ENCODE data around the gene RFX2. TPM values are rescaled to one million over a fixed set of nuclear protein-coding genes. Genes with fewer than 3 reads are reported as not detected.
"Not testable (repeated sequence)": the region's sequence is repeated elsewhere in the genome, so short reads cannot be mapped to it uniquely, and the experiment has no call there.

The RFX2 gene
- total and polyA plus RNA-seq, 3 experiments from 2014 or later: 1.5 to 4.9 (median 4.2) TPM

DNA sequence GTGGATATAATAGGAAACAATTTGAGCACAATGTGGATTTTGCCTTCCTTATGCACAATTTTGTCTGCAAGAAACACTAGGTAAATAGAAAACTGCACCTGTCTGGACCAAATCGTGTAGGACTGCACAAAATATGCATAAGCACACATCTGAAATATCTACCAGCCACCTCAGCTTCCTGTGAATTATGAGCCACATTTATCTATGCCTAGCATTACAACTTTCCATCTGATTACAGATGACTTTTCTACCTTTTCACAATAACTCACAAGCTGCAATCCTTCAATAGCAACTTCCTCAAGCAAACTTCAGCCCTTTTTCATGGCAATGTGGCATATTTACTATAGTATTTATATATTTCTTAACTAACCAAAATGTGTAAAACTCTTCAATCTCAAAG lies 5.7 kb upstream of the RFX2 start:
- H3K27me3 ChIP-seq (ENCODE audit: insufficient read depth, low read length, poor library complexity, severe bottlenecking): no peaks in the 10 kb centered on the region
- H3K9me3 Mint-ChIP-seq: peaks cover 4 to 15% (median 13%) of the 10 kb centered on the region in 5 donors
- H3K27me3 Mint-ChIP-seq: peaks cover 14 to 22% of the 10 kb centered on the region in 2 donors
- H3K9me3 ChIP-seq (ENCODE audit: low read length): no peaks in the 10 kb centered on the region
- H3K36me3 ChIP-seq (ENCODE audit: insufficient read depth, low read length): no peaks in the 10 kb centered on the region
- peak overlapping the region in 1 of 7 donors; percentile 5 for H3K4me3 Mint-ChIP-seq
- H3K4me1 ChIP-seq (ENCODE audit: insufficient read depth, low read length): peaks cover 4% of the 10 kb centered on the region
- POLR2A ChIA-PET: no interaction called here
- H3K27ac Mint-ChIP-seq: no peak overlapping the region
- peaks cover 0 to 4% (median 0%) of the 10 kb centered on the region in 3 donors for H3K36me3 Mint-ChIP-seq
- H3K4me1 Mint-ChIP-seq: peaks cover 2 to 6% (median 4%) of the 10 kb centered on the region in 3 donors
- no peak overlapping the region for H3K27ac ChIP-seq (ENCODE audit: low read depth, low read length)
- CTCF ChIA-PET: interaction anchor here (0.9 to 2.5 kb wide), 3 partner anchors 9 to 67 kb away, joined by 3 to 8 read pairs (median 6); no protein-coding TSS in a partner anchor
- no peak overlapping the region for H3K4me3 ChIP-seq (ENCODE audit: low read length)
- no peak for DNase-seq

DNA sequence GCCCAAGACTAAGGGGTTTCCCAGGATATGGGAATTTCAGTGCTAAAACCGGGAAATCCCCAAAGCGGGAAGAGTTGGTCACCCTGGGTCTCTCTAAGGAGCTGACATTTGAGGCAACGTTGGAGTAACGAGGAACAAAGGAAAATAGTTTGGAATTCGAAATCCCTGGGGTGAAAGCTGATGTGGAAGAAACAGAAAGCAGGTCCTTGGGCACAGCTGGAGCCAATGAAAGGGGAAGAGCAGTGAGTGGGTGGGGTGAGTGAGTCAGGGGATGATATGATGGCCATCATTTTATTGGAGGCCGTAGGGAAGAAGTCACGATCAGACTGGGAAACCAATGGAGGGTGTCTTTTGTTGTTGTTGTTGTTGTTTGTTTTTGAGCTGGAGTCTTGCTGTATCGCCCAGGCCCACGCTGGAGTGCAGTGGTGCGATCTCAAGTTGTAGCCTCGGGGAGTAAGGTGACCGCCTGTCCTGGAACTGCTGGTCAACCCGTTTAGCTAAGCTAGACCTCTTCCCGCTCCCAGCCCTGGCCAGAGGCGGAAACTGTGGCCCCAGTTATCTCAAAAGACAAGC lies 3.4 kb upstream of the RFX2 start:
- peaks cover 0 to under 1% (median 0%) of the 10 kb centered on the region in 3 donors for H3K36me3 Mint-ChIP-seq
- H3K4me1 ChIP-seq (ENCODE audit: insufficient read depth, low read length): peaks cover 16% of the 10 kb centered on the region
- no peak overlapping the region for H3K4me3 ChIP-seq (ENCODE audit: low read length)
- peak overlapping the region in 2 of 8 donors; percentile 1 to 34 for H3K27ac Mint-ChIP-seq
- H3K4me3 Mint-ChIP-seq: peak overlapping the region in 2 of 7 donors; percentile 19 to 28
- H3K9me3 ChIP-seq (ENCODE audit: low read length): no peaks in the 10 kb centered on the region
- no peak for DNase-seq
- H3K9me3 Mint-ChIP-seq: peaks cover 0 to 6% (median 4%) of the 10 kb centered on the region in 5 donors
- H3K27me3 Mint-ChIP-seq: peaks cover 21 to 27% of the 10 kb centered on the region in 2 donors
- ChIA-PET POLR2A (no interaction called here), CTCF (no interaction called here)
- no peaks in the 10 kb centered on the region for H3K36me3 ChIP-seq (ENCODE audit: insufficient read depth, low read length)
- H3K4me1 Mint-ChIP-seq: peaks cover 13 to 19% (median 16%) of the 10 kb centered on the region in 3 donors
- no peak overlapping the region for H3K27ac ChIP-seq (ENCODE audit: low read depth, low read length)
- H3K27me3 ChIP-seq (ENCODE audit: insufficient read depth, low read length, poor library complexity, severe bottlenecking): peaks cover 8% of the 10 kb centered on the region

DNA sequence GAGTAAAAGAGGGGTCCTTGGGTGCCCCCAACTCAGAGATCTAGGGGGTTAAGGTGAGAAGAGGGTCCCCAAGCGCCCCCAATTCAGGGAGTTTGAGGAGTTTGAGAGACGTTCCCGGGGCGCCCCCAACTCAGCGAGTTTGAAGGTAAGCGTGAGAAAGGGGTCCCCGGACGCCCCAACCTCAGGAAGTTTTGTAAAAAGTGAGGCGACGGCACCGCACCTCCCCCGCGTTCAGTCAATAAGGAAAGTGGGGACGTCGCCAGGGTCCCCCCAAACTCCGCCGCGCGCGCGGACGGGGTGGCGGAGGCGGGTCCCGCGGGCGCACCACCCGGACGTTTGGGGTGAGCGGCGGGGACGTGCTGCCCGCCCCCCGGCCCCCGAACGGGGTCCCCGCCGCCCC lies 353 bp downstream of the RFX2 start:
- ChIA-PET CTCF (no interaction called here), POLR2A (no interaction called here)
- H3K9me3 Mint-ChIP-seq: no peaks in the 10 kb centered on the region
- Histone ChIP-seq H3K9me3 (ENCODE audit: low read length) (no peaks in the 10 kb centered on the region), H3K27ac (ENCODE audit: low read depth, low read length) (peak overlapping the region; percentile 24), H3K4me1 (ENCODE audit: insufficient read depth, low read length) (peaks cover 18% of the 10 kb centered on the region), H3K27me3 (ENCODE audit: insufficient read depth, low read length, poor library complexity, severe bottlenecking) (peaks cover 11% of the 10 kb centered on the region), H3K36me3 (ENCODE audit: insufficient read depth, low read length) (no peaks in the 10 kb centered on the region), H3K4me3 (ENCODE audit: low read length) (peak overlapping the region; percentile 71)
- H3K4me3 Mint-ChIP-seq: peak overlapping the region; percentile 75 to 95 (median 89)
- peaks cover 22 to 36% of the 10 kb centered on the region in 2 donors for H3K27me3 Mint-ChIP-seq
- peaks cover 22 to 28% (median 24%) of the 10 kb centered on the region in 3 donors for H3K4me1 Mint-ChIP-seq
- peaks cover 0 to 2% (median 1%) of the 10 kb centered on the region in 3 donors for H3K36me3 Mint-ChIP-seq
- no peak for DNase-seq
- H3K27ac Mint-ChIP-seq: peak overlapping the region in 6 of 8 donors; percentile 83 to 96 (median 90)

DNA sequence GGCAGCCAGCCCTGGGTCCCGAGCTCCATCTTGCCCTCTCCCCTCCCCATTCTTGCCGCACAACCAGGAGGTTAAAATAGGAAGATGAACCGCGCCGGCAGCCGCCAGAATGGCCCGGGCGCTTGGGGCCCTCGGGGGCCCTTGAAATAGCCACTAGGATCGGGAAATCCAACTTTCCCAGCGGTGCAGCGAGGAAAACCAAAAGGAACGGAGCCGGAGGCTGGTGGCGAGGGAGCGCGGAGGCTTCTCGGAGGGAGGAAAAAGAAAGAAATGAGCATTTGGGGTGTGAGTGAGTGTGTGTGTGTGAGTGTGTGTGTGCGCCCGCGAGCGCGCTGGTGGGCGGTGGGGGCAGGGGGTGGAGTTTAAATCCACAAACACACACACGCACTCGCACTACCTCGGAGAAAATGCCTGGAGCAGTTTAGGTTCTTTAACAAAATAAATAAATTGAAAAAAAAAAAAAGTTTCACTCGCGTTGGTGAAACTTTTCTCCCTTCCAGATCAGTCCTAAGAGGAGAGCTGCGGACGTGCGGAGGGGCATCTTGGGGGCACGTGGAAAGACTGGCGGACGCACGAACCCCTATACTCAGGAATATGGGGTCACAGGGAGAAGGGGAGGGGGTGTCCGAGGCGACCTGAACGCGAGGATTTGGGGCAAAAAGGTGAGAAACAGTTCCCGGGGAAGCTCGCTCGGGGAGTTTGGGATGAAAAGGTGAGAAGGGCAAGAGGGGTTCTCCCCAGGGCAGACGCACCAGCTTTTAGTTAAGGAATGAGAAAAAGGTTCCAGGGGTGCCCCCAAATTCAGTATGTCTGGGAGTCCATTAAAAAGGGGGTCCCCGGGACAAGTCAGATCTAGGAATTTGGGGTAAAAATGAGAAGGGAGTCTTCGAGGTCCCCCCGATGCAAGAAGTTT lies 1.3 kb downstream of the RFX2 start:
- Mint-ChIP-seq H3K27ac (peak overlapping the region; percentile 54 to 97 (median 90)), H3K4me3 (peak overlapping the region; percentile 75 to 95 (median 89)), H3K4me1 (peaks cover 22 to 28% (median 24%) of the 10 kb centered on the region in 3 donors), H3K27me3 (peaks cover 22 to 36% of the 10 kb centered on the region in 2 donors), H3K36me3 (peaks cover 0 to 2% (median 1%) of the 10 kb centered on the region in 3 donors), H3K9me3 (no peaks in the 10 kb centered on the region)
- H3K27ac ChIP-seq (ENCODE audit: low read depth, low read length): peak overlapping the region; percentile 24
- peaks cover 11% of the 10 kb centered on the region for H3K27me3 ChIP-seq (ENCODE audit: insufficient read depth, low read length, poor library complexity, severe bottlenecking)
- peak overlapping the region; percentile 71 for H3K4me3 ChIP-seq (ENCODE audit: low read length)
- ChIA-PET CTCF (interaction anchor here (1.2 kb wide), 1 partner anchor 16 kb away, joined by 3 read pairs; no protein-coding TSS in a partner anchor), POLR2A (interaction anchor here (0.6 to 0.7 kb wide), 5 partner anchors 17 to 1529 kb away, joined by 3 to 9 read pairs (median 4); partner anchors contain the start of gene GPR108)
- H3K4me1 ChIP-seq (ENCODE audit: insufficient read depth, low read length): peaks cover 18% of the 10 kb centered on the region
- H3K9me3 ChIP-seq (ENCODE audit: low read length): no peaks in the 10 kb centered on the region
- peak; percentile 27 to 77 (median 59) for DNase-seq
- H3K36me3 ChIP-seq (ENCODE audit: insufficient read depth, low read length): no peaks in the 10 kb centered on the region

DNA sequence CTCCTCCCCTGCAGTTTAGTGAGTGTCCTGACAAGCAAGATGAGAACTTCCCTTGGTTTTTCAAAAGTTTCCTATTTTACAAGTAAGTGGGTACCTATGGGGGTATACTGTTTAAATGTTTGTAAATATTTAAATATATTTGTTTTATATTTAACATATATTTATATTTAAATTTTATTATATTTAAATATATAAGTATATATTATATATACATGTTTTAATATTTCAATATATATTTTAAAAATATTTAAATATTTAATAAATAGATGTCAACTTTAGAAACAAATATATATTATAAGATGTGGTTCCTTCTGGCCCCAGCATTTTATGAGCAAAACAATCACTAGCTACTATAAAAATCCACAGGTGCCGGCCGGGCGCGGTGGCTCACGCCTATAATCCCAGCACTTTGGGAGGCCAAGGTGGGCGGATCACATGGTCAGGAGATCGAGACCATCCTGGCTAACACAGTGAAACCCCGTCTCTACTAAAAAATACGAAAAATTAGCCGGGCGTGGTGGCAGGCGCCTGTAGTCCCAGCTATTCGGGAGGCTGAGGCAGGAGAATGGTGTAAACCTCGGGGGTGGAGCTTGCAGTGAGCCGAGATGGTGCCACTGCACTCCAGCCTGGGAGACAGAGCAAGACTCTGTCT lies 3.5 kb downstream of the RFX2 start:
- Mint-ChIP-seq H3K4me3 (peak overlapping the region in 2 of 7 donors; percentile 38 to 79), H3K27me3 (peaks cover 18 to 29% of the 10 kb centered on the region in 2 donors), H3K4me1 (peaks cover 22 to 28% (median 24%) of the 10 kb centered on the region in 3 donors)
- POLR2A ChIA-PET; CTCF ChIA-PET; H3K9me3 ChIP-seq (ENCODE audit: low read length); H3K4me3 ChIP-seq (ENCODE audit: low read length); H3K27ac ChIP-seq (ENCODE audit: low read depth, low read length); H3K36me3 ChIP-seq (ENCODE audit: insufficient read depth, low read length); H3K36me3 Mint-ChIP-seq; H3K9me3 Mint-ChIP-seq; DNase-seq; H3K27ac Mint-ChIP-seq: not testable (repeated sequence)
- peaks cover 11% of the 10 kb centered on the region for H3K27me3 ChIP-seq (ENCODE audit: insufficient read depth, low read length, poor library complexity, severe bottlenecking)
- H3K4me1 ChIP-seq (ENCODE audit: insufficient read depth, low read length): peaks cover 18% of the 10 kb centered on the region

DNA sequence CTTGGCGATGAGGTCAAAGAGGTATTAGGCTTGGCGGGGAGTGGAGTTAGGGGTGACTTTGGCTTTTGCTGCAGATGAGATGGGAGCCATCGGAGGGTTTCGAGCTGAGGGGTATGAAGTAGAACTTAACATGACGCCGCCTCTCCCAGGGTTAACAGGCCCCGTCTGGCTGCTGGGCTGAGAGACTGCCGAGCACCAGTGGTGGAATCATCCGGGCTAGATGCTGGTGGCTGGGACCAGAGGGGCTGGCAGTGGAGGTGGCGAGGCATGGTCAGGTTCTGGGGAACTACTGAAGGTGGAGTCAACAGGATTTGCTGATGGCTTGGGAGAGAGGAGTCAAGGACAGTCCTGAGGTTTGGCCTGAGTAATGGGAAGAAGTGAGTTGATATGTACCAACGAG lies 4.9 kb downstream of the RFX2 start:
- Mint-ChIP-seq H3K27ac (no peak overlapping the region), H3K4me1 (peaks cover 23 to 27% (median 24%) of the 10 kb centered on the region in 3 donors), H3K9me3 (no peaks in the 10 kb centered on the region), H3K4me3 (peak overlapping the region in 1 of 7 donors; percentile 68), H3K27me3 (peaks cover 18 to 29% of the 10 kb centered on the region in 2 donors), H3K36me3 (peaks cover 0 to 2% (median 1%) of the 10 kb centered on the region in 3 donors)
- ChIA-PET POLR2A (interaction anchor here (0.6 kb wide), 2 partner anchors 46 to 1255 kb away, joined by 3 read pairs; no protein-coding TSS in a partner anchor), CTCF (no interaction called here)
- H3K4me3 ChIP-seq (ENCODE audit: low read length): no peak overlapping the region
- H3K27ac ChIP-seq (ENCODE audit: low read depth, low read length): no peak overlapping the region
- DNase-seq: no peak
- peaks cover 11% of the 10 kb centered on the region for H3K27me3 ChIP-seq (ENCODE audit: insufficient read depth, low read length, poor library complexity, severe bottlenecking)
- no peaks in the 10 kb centered on the region for H3K36me3 ChIP-seq (ENCODE audit: insufficient read depth, low read length)
- H3K4me1 ChIP-seq (ENCODE audit: insufficient read depth, low read length): peaks cover 13% of the 10 kb centered on the region
- H3K9me3 ChIP-seq (ENCODE audit: low read length): no peaks in the 10 kb centered on the region

DNA sequence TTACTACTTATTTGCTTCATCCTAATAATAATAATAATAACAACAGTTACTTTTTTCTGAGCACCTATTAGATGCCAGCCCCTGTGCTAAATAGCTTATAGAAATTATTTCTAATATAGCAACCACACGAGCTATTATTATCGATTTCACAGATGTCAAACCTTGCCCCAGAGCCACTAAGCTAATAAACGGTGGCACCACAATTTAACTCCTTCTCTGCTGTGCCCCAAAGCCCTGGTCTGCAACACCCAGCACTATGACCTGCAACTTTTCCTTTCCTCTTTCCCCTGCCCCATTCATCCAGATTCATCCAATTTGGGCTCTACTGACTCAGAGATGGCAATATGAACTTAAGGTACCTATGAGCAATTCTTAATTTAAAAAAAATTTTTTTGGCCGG lies 6.4 kb downstream of the RFX2 start:
- H3K4me1 Mint-ChIP-seq: peaks cover 14 to 23% (median 21%) of the 10 kb centered on the region in 3 donors
- DNase-seq: no peak
- ChIA-PET CTCF (no interaction called here), POLR2A (no interaction called here)
- H3K9me3 Mint-ChIP-seq: no peaks in the 10 kb centered on the region
- Histone ChIP-seq H3K36me3 (ENCODE audit: insufficient read depth, low read length) (no peaks in the 10 kb centered on the region), H3K9me3 (ENCODE audit: low read length) (no peaks in the 10 kb centered on the region), H3K27me3 (ENCODE audit: insufficient read depth, low read length, poor library complexity, severe bottlenecking) (peaks cover 4% of the 10 kb centered on the region), H3K4me3 (ENCODE audit: low read length) (no peak overlapping the region), H3K4me1 (ENCODE audit: insufficient read depth, low read length) (peaks cover 3% of the 10 kb centered on the region), H3K27ac (ENCODE audit: low read depth, low read length) (no peak overlapping the region)
- peaks cover 9 to 22% of the 10 kb centered on the region in 2 donors for H3K27me3 Mint-ChIP-seq
- no peak overlapping the region for H3K27ac Mint-ChIP-seq
- H3K4me3 Mint-ChIP-seq: no peak overlapping the region
- peaks cover 0 to 2% (median 1%) of the 10 kb centered on the region in 3 donors for H3K36me3 Mint-ChIP-seq
